GM21737 (cell line): ENCODE data around the gene ARHGAP24.
"Not testable (repeated sequence)": the region's sequence is repeated elsewhere in the genome, so short reads cannot be mapped to it uniquely, and the experiment has no call there.

Experiments
- ATAC-seq: cut with Tn5 transposase; IDR thresholded peaks from one replicate; pipeline ENCODE4 v1.9.1; 2021; ENCODE audit warnings: mild to moderate bottlenecking, moderate library complexity; ENCODE audit not compliant: unreplicated experiment

Gene ARHGAP24

GRCh38 chr4:85642356-85643100, 167.6 kb downstream of the ARHGAP24 start:
- peak; percentile 70 for ATAC-seq

GRCh38 chr4:85644061-85644460, 169.1 kb downstream of the ARHGAP24 start:
- no peak for ATAC-seq

- no peak for ATAC-seq
These were observed 176.0 kb downstream of the ARHGAP24 start for GRCh38 chr4:85650908-85651307.

GRCh38 chr4:85656759-85657505, 182.0 kb downstream of the ARHGAP24 start:
- ATAC-seq: no peak

- ATAC-seq: no peak
These were observed 184.0 kb downstream of the ARHGAP24 start for GRCh38 chr4:85658766-85659439.

GRCh38 chr4:85659610-85660218, 184.8 kb downstream of the ARHGAP24 start:
- ATAC-seq: no peak

GRCh38 chr4:85666625-85667024, 191.7 kb downstream of the ARHGAP24 start:
- not testable (repeated sequence) for ATAC-seq

GRCh38 chr4:85669204-85669603, 194.3 kb downstream of the ARHGAP24 start:
- no peak for ATAC-seq

- ATAC-seq: no peak
These were observed 195.1 kb downstream of the ARHGAP24 start for GRCh38 chr4:85669992-85670548.

GRCh38 chr4:85671120-85671519, 196.2 kb downstream of the ARHGAP24 start:
- ATAC-seq: no peak

- no peak for ATAC-seq
These were observed 197.2 kb downstream of the ARHGAP24 start for GRCh38 chr4:85672116-85672515.

GRCh38 chr4:85672959-85673358, 198.0 kb downstream of the ARHGAP24 start:
- ATAC-seq: no peak

- ATAC-seq: no peak
These were observed 198.6 kb downstream of the ARHGAP24 start for GRCh38 chr4:85673540-85673939.

- no peak for ATAC-seq
These were observed 200.4 kb downstream of the ARHGAP24 start for GRCh38 chr4:85675076-85676049.

GRCh38 chr4:85676050-85676425, 201.1 kb downstream of the ARHGAP24 start:
- ATAC-seq: no peak

GRCh38 chr4:85676850-85677590, 202.1 kb downstream of the ARHGAP24 start:
- no peak for ATAC-seq

GRCh38 chr4:85681221-85681657, 206.3 kb downstream of the ARHGAP24 start:
- ATAC-seq: no peak

GRCh38 chr4:85681921-85682320, 207.0 kb downstream of the ARHGAP24 start:
- ATAC-seq: no peak

GRCh38 chr4:85682391-85682790, 207.4 kb downstream of the ARHGAP24 start:
- ATAC-seq: no peak
